ENCODE measurements around the gene NIPBL.

Gene NIPBL

GRCh38 chr5:36915653-36916052 is 39.1 kb downstream of the NIPBL start:
- TF ChIP-seq GATA2 (IDR thresholded peaks at IDR 0.05; ENCODE audit: low read depth, low read length) (no peak), GATA3 (IDR thresholded peaks at IDR 0.05; ENCODE audit: low read depth, low read length) (no peak)

DNA sequence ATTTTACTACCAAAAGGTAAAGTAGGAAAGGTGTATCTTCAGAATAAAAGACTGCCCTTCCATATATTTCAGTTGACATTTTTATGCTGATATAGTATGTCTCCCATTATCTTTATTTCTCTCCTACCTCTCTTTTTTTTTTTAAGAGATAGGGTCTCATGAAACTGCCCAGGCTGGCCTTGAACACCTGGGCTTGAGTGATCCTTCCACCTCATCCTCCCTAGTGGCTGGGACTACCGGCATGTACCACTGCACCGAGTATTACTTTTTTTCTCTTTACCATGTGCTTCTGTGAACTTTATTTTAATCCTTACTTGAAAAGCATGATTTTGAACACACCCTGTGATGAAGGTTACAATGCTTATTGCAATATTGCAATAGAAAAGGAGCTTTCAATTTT is 42.7 kb downstream of the NIPBL start:
- TF ChIP-seq GATA3 (IDR thresholded peaks at IDR 0.05; ENCODE audit: low read depth, low read length) (no peak), GATA2 (IDR thresholded peaks at IDR 0.05; ENCODE audit: low read depth, low read length) (no peak)

- TF ChIP-seq GATA3 (IDR thresholded peaks at IDR 0.05; ENCODE audit: low read depth, low read length): no peak
- no peak for TF ChIP-seq GATA2 (IDR thresholded peaks at IDR 0.05; ENCODE audit: low read depth, low read length)
Observed at GRCh38 chr5:36919650-36920049, 43.1 kb downstream of the NIPBL start.

DNA sequence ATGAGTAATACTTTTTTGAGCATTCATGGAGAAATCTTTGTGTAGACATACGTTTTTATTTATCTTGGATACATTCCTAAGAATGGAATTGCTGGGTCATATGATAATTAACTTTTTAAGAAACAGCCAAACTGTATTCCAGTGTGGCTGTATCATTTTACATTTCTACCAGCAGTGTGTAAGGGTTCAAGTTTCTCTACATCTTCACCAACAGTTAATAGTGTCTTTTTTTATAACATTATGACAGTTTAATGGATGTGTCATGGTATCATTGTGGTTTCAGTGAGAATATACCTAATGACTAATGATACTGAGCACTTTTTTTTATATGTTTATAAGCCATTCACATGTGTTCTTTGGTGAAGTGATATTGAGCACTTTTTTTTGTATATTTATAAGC is 52.4 kb downstream of the NIPBL start:
- TF ChIP-seq GATA3 (IDR thresholded peaks at IDR 0.05; ENCODE audit: low read depth, low read length) (no peak), GATA2 (IDR thresholded peaks at IDR 0.05; ENCODE audit: low read depth, low read length) (no peak)

DNA sequence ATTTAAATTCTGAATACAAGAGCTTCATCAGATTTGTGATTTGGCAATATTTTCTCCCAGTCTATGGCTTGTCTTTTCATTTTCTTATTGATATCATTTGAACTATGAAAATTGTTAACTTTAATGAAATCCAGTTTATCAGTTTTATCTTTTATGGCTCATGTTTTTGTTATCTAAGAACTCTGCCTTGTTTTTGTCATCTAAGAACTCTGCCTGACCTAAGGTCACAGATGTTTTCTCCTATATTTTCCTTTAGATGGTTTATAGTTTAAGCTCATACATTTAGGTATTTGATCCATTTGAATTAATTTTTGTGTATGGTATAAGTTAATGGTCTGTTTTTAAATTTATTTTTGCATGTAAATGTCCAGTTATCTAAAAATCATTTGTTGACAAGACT is 52.9 kb downstream of the NIPBL start:
- TF ChIP-seq GATA3 (IDR thresholded peaks at IDR 0.05; ENCODE audit: low read depth, low read length) (no peak), GATA2 (IDR thresholded peaks at IDR 0.05; ENCODE audit: low read depth, low read length) (no peak)

- TF ChIP-seq GATA3 (IDR thresholded peaks at IDR 0.05; ENCODE audit: low read depth, low read length) (no peak), GATA2 (IDR thresholded peaks at IDR 0.05; ENCODE audit: low read depth, low read length) (no peak)
Observed at GRCh38 chr5:36932056-36932455, 55.5 kb downstream of the NIPBL start.

DNA sequence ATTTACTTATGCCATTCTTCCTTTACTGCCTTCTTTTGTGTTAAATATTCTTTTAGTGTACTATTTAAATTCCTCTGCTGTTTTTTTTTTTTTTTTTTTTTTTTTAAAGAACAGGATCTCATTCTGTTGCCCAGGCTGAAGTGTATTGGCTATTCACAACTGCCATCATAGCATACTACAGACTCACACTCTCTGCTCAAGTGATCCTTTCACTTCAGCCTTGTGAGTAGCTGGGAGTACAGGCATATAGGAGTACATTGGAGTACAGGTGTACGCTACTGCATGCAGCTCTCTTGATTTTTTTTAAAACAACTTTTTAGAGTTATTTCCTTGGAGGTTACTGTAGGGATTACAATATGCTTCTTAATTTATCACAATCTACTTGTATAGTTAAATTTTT is 56.1 kb downstream of the NIPBL start:
- TF ChIP-seq GATA3 (IDR thresholded peaks at IDR 0.05; ENCODE audit: low read depth, low read length) (no peak), GATA2 (IDR thresholded peaks at IDR 0.05; ENCODE audit: low read depth, low read length) (no peak)

GRCh38 chr5:36934740-36935356 is 58.3 kb downstream of the NIPBL start:
- TF ChIP-seq GATA3 (IDR thresholded peaks at IDR 0.05; ENCODE audit: low read depth, low read length) (no peak), GATA2 (IDR thresholded peaks at IDR 0.05; ENCODE audit: low read depth, low read length) (no peak)

- TF ChIP-seq GATA3 (IDR thresholded peaks at IDR 0.05; ENCODE audit: low read depth, low read length): no peak
Observed at GRCh38 chr5:36935805-36936204, 59.2 kb downstream of the NIPBL start.

DNA sequence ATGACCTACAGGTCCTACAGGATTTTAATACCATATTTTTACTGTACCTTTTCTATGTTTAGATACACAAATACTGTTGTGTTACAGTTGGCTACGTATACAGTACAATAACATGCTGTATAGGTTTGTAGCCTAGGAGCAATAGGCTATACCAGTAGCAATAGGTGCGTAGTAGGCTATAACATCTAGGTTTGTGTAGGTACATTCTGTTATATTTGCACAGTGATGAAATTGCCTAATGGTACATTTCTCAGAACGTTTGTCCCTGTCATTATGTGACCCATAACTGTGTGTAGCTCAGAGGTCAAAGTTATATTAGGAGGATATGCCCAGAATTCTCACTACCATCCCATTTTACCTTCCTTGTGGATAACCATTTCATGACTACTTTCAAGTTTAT is 59.7 kb downstream of the NIPBL start:
- no peak for TF ChIP-seq GATA2 (IDR thresholded peaks at IDR 0.05; ENCODE audit: low read depth, low read length)
- TF ChIP-seq GATA3 (IDR thresholded peaks at IDR 0.05; ENCODE audit: low read depth, low read length): no peak

DNA sequence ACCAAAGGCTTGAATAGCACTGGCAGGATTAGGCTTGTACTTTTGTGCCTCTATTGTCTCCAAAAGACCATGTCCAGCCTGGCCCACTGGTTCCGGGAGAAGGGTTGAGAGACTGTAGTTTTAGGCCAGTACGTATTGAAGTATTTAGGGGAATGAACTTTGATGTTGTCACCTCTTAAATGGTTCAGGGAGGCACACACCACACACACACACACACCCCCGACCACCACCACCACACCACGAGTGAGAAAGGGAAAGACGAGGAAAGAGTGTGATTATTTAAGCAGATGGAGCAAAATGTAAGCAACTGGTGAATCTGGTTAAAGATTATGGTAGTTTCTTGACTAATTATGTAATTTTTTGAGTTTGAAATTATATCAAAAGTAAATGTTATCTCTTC is 61.6 kb downstream of the NIPBL start:
- TF ChIP-seq GATA2 (IDR thresholded peaks at IDR 0.05; ENCODE audit: low read depth, low read length) (no peak), GATA3 (IDR thresholded peaks at IDR 0.05; ENCODE audit: low read depth, low read length) (no peak)

- TF ChIP-seq GATA3 (IDR thresholded peaks at IDR 0.05; ENCODE audit: low read depth, low read length) (no peak), GATA2 (IDR thresholded peaks at IDR 0.05; ENCODE audit: low read depth, low read length) (no peak)
Observed at GRCh38 chr5:36939969-36940858, 63.6 kb downstream of the NIPBL start.

GRCh38 chr5:36943584-36943983 is 67.0 kb downstream of the NIPBL start:
- TF ChIP-seq GATA3 (IDR thresholded peaks at IDR 0.05; ENCODE audit: low read depth, low read length) (no peak), GATA2 (IDR thresholded peaks at IDR 0.05; ENCODE audit: low read depth, low read length) (no peak)

- TF ChIP-seq GATA2 (IDR thresholded peaks at IDR 0.05; ENCODE audit: low read depth, low read length): no peak
- TF ChIP-seq GATA3 (IDR thresholded peaks at IDR 0.05; ENCODE audit: low read depth, low read length): no peak
Observed at GRCh38 chr5:36944024-36944423, 67.5 kb downstream of the NIPBL start.

DNA sequence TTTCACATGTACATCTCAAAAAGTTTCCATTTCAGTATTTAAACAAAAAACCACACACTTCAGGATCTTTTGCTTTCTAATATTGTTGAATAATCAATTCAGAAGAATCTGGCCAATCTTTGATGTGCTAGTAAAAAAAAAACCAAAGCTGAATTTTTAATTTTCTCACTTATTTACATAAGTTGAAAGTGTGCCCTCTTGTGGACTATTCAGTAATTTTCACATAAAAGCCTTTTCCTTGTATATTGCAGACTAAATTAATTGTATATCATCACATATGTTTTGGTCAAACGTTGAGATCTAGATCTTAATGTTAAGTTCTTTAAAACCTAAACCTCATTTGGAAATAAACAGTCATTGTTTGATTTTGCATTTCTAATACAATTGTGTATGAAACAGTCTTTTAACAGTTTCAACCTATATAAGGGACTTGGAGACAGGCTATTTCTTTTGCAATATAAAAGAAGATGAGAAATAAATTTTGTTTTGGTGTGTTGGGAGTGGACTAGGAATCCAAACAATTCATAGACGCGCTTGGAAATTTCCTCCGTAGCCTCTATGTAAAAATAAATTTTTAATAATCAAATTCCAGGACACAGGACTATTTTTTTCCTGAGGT is 68.1 kb downstream of the NIPBL start:
- no peak for TF ChIP-seq GATA3 (IDR thresholded peaks at IDR 0.05; ENCODE audit: low read depth, low read length)
- TF ChIP-seq GATA2 (IDR thresholded peaks at IDR 0.05; ENCODE audit: low read depth, low read length): no peak

All from SH-SY5Y (cell line).